ENCODE results near the gene SKOR2. TPM values are rescaled to one million over a fixed set of nuclear protein-coding genes. Genes with fewer than 3 reads are reported as not detected.

Gene SKOR2
- total RNA-seq: not detected in 2 replicates

DNA sequence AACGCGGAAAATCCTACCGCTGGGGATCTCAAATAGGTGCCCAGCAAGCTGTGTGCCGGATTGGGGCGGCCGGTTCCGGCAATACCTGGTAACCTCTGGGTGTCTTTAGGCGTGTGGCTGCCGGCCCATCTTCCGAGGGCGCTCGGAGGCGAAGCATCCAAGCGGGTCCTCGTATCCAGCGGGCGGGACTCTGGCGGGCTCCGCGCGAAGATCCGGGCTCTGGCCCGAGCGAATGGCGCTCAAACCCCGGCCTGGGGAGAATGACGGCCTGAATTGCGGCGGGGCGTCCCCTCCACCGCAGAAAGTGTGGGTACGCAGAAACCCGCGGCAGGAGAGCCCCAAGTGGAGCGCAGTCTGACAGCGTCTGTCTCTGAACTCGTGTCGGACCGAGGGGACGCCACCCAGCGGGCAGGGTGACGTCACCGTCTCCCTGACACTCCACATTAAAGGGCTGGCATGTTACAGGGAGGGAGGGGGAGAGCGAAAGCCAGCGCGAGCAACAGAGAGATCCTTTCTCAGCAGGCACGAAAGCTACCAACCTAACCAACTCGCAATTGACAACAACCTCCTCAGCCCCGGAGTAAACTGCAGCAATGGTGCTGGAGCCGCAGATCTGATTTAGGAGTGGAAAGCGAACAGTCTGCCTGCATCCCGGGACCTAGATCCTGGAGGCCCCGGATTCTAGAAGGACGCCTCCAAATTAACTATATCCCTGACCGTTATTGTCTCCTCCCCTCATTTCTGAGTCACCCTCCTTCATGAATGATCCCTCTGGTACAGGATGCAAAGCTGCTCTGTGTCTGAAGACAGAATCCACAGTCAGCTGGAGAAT, at the start of gene SKOR2:
TSS of gene SKOR2 (minus strand) at position 372 of the 832 bp plus-strand sequence. CDS start 2,477 bp downstream, outside the sequence.
- no peak for DNase-seq

- DNase-seq: no peak
Observed at GRCh38 chr18:47296462-47296861, 45.0 kb upstream of the SKOR2 start.

DNA sequence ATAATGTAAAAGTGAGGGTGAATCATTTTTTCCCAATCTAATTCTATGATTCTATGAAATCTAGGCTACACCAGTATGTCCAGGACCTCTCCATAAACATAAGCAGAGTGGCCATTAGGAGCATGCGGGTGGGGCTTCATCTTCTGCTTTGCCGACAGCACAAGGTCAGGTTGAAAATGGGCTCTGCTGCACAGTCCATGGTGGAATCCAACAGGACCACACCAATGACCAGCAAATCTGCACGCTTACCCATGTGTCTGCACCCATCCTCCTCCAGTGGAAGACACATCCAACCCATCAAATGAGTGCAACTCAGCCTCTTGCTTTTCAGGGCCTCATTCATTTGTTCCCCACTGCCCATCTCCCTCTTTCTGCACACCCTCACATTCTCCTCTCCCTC, 43.3 kb upstream of the SKOR2 start:
- DNase-seq: no peak

- no peak for DNase-seq
Observed at GRCh38 chr18:47288741-47289140, 37.3 kb upstream of the SKOR2 start.

GRCh38 chr18:47287911-47288585, 36.6 kb upstream of the SKOR2 start:
- no peak for DNase-seq

DNA sequence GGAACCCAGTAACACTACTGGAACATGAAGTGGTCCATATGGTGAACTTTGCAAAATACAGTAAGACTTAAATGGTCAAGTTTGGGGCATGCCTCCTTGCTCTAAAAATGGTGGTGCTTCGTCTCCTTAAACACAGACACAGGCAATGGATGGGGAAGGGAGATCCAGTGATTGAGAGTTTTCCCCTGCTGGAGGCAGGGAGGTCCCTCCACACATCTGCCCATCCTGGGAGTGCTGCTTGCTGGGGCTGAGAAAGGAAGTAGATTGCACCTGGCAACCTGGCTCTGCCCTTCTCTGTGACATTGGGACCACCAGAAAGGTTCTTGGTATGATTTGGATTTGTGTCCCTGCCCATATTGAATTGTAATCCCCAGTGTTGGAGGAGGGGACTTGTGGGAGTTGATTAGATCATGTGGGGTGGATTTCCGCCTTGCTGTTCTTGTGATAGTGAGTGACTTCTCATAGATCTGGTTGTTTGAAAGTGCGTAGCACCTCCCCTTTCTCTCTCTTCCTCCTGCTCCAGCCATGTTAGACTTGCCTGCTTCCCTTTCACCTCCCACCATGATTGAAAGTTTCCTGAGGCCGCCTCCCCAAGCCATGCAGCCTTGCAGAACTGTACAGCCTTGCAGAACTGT, 35.4 kb upstream of the SKOR2 start:
- no peak for DNase-seq

DNA sequence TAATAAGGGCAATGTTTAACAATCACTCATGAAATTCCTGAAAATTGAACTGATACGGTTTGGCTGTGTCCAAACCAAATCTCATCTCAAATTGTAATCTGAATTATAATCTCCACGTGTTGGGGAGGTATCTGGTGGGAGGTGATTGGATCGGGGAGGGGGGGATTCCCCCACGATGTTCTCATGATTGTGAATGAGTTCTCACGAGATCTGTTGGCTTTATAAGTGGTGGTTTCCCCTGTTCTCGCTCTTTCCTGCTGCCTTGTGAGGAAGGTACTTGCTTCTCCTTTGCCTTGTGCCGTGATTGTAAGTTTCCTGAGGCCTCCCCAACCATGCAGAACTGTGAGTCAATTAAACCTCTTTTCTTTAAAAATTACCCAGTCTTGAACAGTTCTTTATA, 34.0 kb upstream of the SKOR2 start:
- no peak for DNase-seq

DNA sequence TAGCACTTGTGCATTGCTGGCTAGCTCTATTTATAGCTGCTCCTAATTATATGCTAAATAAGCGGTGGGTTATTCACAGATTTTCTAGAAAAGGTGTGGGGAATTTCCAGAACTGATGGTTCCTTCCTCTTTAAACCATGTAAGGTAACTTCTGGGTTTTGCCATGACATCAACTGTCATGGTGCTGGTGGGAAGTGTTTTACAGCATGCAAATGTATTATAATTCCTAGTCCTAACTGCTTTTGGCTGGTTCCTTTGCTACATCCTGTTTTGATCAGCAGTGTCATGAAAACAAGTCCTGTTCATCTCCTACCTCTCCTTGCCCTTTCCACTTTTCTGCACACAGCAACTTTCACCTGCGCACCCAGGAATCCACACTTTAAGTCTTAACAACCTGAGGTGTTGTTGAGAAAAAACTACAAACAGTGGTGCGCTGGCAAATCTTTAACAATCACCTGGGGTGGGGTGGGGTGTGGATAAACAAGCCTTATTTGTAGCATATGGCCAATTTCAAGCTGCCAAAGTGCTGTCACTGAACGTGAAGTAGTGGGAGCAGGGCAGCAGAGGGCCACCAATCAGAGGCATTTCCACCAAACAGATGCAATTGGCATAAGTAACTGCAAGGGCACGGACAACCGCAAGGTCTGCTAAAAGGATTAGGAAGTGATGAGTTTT, 33.4 kb upstream of the SKOR2 start:
- no peak for DNase-seq

DNA sequence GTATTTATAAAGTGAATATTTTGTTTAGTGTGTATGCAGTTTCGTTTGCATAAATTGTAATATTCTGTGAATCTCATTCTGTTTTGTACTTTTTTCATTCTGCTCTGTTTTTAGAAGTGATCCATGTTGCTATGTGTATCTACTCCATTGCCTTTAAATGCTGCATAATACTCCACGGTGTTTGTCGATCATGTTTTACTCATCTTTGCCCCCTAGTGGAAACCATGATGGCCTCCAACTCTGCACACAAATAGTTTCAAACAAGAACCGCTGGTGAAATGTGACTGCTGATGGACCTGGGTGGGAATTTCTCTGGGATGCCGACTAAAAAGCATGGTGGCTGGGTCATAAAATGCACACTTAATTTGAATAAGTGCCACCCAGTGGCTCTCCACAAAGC, 32.0 kb upstream of the SKOR2 start:
- peak; percentile 65 for DNase-seq

GRCh38 chr18:47280121-47280520, 28.7 kb upstream of the SKOR2 start:
- DNase-seq: no peak

- no peak for DNase-seq
Observed at GRCh38 chr18:47274961-47275360, 23.5 kb upstream of the SKOR2 start.

- DNase-seq: peak; percentile 64
Observed at GRCh38 chr18:47265197-47265596, 13.7 kb upstream of the SKOR2 start.

GRCh38 chr18:47264308-47264700, 12.8 kb upstream of the SKOR2 start:
- DNase-seq: no peak

- DNase-seq: no peak
Observed at GRCh38 chr18:47263430-47264307, 12.2 kb upstream of the SKOR2 start.

DNA sequence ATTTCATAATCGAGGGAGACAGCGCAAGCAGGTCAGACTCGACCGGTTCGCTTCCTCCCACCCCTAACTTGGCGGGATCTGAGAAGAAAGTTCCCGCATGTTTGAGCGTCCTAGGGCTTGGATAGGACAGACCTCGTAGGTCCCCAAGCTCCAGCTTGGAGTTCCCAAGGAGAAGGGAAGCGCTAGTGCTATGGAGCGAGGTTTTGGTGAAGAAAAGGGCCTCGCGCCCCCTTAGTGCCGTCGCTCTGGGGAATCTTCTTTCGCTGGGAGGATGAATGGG, 11.6 kb upstream of the SKOR2 start:
- no peak for DNase-seq

GRCh38 chr18:47262301-47263149, 11.1 kb upstream of the SKOR2 start:
- DNase-seq: no peak

GRCh38 chr18:47261902-47262300, 10.4 kb upstream of the SKOR2 start:
- DNase-seq: no peak

- no peak for DNase-seq
Observed at GRCh38 chr18:47260924-47261701, 9.7 kb upstream of the SKOR2 start.

DNA sequence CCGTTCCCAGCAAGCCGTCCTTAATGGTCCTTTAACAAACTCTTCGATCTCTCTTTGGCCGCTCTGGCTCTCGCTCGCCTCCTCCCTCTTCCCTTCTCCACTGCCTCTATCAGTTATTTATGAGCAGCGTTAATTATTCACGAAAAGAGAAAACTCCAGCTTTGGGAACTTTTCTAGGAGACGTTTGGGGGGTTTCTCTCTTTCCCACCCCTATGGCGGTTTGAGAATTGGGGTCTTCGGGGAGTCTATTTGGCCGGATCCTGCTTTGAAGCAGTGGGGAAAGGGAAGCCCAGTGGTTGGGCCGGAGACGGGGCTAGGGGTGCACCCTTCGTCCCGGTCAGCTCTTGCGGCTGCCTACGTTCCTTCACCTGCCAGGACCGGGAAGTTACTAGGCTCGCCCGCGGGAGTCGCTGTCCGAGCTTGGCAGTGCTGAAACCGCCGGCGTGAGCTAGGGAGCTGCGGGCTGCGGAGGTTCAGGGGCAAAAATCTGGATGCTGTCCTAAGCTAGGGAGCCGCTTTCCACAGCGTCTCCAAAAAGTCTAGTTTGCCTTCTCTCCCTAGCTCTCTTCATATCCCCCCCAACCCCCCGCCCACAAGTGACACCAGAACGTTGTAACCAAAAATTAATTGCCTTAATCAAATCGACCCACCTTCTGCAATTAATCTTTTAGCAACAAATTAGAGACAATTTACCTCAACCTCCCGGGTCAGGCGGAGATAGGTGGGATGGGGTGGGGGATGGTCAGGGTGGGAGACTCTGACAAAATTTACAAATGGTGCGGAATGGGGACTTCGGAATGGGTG, 8.9 kb upstream of the SKOR2 start:
- peak; percentile 70 for DNase-seq
